Sigmoid colon (tissue), 7 donors: ENCODE data around the gene PRKAR2B. TPM values are rescaled to one million over a fixed set of nuclear protein-coding genes. Genes with fewer than 3 reads are reported as not detected.

Experiments used
- DNase-seq: peaks from one replicate; pipeline ENCODE4 v3.0.0-alpha.2; 2019
- H3K27ac ChIP-seq, 4 donors: fragments of 200-600 bp; sonication (generic); one replicate each; pipeline ENCODE4 v1.5.1; 2016 to 2019; ENCODE audit warnings: mild to moderate bottlenecking in 1 of 4
- H3K27me3 ChIP-seq, 3 donors: fragments of 200-600 bp; sonication (generic); one replicate each; pipeline ENCODE4 v1.5.1; 2019; ENCODE audit warnings: mild to moderate bottlenecking in 1 of 3
- H3K36me3 ChIP-seq, 4 donors: fragments of 200-600 bp; sonication (generic); one replicate each; pipeline ENCODE4 v1.5.1; 2016 to 2019
- H3K4me1 ChIP-seq, 4 donors: fragments of 200-600 bp; sonication (generic); one replicate each; pipeline ENCODE4 v1.5.1; 2017 to 2019
- H3K4me3 ChIP-seq, 4 donors: fragments of 200-600 bp; sonication (generic); one replicate each; pipeline ENCODE4 v1.5.1; 2017 to 2019; ENCODE audit warnings: mild to moderate bottlenecking in 2 of 4, moderate library complexity in 1 of 4
- H3K9me3 ChIP-seq, 4 donors: fragments of 200-600 bp in 3 of 4; sonication (generic) in 3 of 4; one replicate each; pipeline versions ENCODE4 v1.5.1 to v1.6.1; 2013 to 2019
- EP300 ChIP-seq, 4 donors: sonication (generic); formaldehyde crosslinking; IDR thresholded peaks; one replicate each; pipeline ENCODE4 v1.6.1; 2017; ENCODE audit warnings: antibody characterized with exemption in 4 of 4
- POLR2A ChIP-seq, 2 donors: fragments of 450-650 bp; IDR thresholded peaks; one replicate each; pipeline ENCODE4 v1.6.1; 2016; ENCODE audit warnings: antibody characterized with exemption in 2 of 2, mild to moderate bottlenecking in 2 of 2, moderate library complexity in 2 of 2
- POLR2AphosphoS5 ChIP-seq, 4 donors: sonication (generic); formaldehyde crosslinking; IDR thresholded peaks; one replicate each; pipeline ENCODE4 v1.6.1; 2017; ENCODE audit warnings: antibody characterized with exemption in 4 of 4
- WGBS, 2 donors: extraction: QIAGEN DNeasy Blood & Tissue Kit; methylation state at CpG; one replicate each; pipeline ENCODE4 v1.1.7; 2013; 5-methylcytosine and 5-hydroxymethylcytosine counted together
- intact Hi-C: fragments of 100-400 bp; cut with DNase I; formaldehyde crosslinking; loops from one replicate; pipeline ENCODE4 v1.15.1; 2023
- polyA plus RNA-seq, 3 donors: library from polyadenylated mRNA; stranded (reverse); fragments of 200-250 nt; gene quantifications; one replicate each; pipeline ENCODE4 v1.2.3, GENCODE V29; 2013
- total RNA-seq, 4 donors: library from RNA; depleted of rRNA; stranded (reverse); fragments of >200 nt; gene quantifications; one replicate each; pipeline ENCODE4 v1.1.0, GENCODE V29; 2016
- TF ChIP-seq, protein P1 (sequence below), 4 experiments: fragments of 450-650 bp in 3 of 4; fragments of 200-600 bp in 1 of 4; IDR thresholded peaks; one replicate each; pipeline ENCODE4 v1.5.1; 2016 to 2019; ENCODE audit warnings: antibody characterized with exemption in 4 of 4, mild to moderate bottlenecking in 3 of 4, moderate library complexity in 2 of 4
- donor health status: healthy with polysubstance abuse.
- donor health status: Bipolar disorder and iron deficiency.
- donor health status: healthy.

PRKAR2B gene
- total and polyA plus RNA-seq, 7 donors = 8.1 to 40.0 (median 20.2) TPM

DNA sequence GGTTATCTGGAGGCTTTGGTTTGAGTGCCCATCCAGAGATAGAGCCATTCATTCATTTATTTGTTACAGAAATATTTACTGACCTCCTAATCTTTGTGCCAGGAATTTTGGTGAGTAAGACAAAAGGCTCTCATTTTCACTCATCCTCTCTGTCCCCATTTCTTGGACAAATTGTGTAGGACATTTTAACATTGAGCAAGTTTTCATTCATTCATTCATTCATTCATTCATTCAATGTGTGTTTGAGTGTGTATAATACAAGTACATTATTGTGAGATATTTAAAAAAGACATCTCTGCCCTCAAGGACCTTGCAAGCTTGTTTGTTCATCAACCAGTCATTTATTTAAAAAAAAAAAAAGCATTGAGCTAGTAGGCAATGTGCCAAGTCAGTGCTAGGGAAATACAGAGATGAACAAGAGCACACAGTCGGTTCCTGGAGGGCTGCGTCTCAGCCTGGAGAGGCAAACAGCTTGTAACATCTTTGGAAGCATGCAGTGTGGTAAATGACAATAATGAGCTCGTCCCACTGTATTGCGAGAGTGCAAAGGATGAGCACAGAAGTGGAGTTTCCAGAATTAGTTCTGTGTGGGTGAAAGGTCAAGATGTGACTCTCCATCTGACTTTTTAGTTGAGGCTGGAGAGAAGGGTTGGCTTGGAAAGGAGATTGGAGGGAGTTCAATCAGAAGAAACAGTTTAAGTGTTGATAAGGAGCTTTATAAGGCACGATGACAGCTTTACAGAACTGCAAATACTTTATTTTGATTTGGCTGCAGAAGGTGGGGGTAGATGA is 73.8 kb downstream of the PRKAR2B start:
- no peak overlapping the region for H3K4me3 ChIP-seq
- intact Hi-C loops = no loop called here
- 67 to 70% methylated on average over 5 of the region's 5 CpGs for WGBS, 2 donors
- H3K4me1 ChIP-seq = peaks cover 0 to 11% (median 5%) of the 10 kb centered on the region in 4 donors
- TF ChIP-seq EP300 (IDR thresholded peaks at IDR 0.05) (no peak), POLR2A (IDR thresholded peaks at IDR 0.05) (no peak), POLR2AphosphoS5 (IDR thresholded peaks at IDR 0.05) (no peak)
- TF ChIP-seq, protein P1, sequence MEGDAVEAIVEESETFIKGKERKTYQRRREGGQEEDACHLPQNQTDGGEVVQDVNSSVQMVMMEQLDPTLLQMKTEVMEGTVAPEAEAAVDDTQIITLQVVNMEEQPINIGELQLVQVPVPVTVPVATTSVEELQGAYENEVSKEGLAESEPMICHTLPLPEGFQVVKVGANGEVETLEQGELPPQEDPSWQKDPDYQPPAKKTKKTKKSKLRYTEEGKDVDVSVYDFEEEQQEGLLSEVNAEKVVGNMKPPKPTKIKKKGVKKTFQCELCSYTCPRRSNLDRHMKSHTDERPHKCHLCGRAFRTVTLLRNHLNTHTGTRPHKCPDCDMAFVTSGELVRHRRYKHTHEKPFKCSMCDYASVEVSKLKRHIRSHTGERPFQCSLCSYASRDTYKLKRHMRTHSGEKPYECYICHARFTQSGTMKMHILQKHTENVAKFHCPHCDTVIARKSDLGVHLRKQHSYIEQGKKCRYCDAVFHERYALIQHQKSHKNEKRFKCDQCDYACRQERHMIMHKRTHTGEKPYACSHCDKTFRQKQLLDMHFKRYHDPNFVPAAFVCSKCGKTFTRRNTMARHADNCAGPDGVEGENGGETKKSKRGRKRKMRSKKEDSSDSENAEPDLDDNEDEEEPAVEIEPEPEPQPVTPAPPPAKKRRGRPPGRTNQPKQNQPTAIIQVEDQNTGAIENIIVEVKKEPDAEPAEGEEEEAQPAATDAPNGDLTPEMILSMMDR (IDR thresholded peaks at IDR 0.05) = no peak
- no peak overlapping the region for H3K27ac ChIP-seq
- H3K27me3 ChIP-seq = no peaks in the 10 kb centered on the region
- H3K9me3 ChIP-seq = no peaks in the 10 kb centered on the region
- DNase-seq = no peak
- no peaks in the 10 kb centered on the region for H3K36me3 ChIP-seq

DNA sequence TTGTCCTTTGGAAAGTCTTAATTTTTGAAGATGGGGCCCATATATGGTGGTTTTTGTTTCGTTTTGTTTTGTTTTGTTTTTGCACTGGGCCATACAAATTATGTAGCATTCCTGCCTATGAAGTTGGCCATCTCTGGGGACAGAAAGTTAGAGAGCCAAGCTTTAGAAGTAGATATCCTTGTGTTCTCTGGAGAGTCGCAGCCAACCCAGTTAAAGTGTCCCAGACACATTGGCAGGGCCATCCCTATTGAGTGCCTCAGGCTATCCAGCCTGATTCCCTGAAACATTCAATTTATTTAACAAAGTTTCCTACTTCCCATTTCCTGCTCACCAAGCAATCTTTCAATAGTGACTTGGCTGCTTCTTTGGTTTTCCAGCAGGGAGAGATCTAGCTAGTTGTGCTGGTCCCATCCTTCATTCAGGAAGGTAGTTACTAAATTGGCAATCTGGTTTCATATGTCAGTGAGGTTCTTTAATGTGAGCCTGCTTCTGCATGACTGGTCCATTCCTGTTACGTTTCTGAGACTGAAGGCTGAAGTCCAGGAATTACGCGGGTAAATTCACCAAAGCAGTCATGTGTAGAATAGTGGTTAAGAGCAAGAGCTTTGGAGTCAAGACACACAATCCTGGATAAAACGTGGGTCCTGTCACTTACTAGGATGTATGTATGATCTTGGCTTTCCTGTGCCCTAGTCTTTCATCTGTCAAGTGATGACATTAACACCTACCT is 75.0 kb downstream of the PRKAR2B start:
- intact Hi-C loops = no loop called here
- no peaks in the 10 kb centered on the region for H3K27me3 ChIP-seq
- no peak for DNase-seq
- no peaks in the 10 kb centered on the region for H3K9me3 ChIP-seq
- no peak overlapping the region for H3K27ac ChIP-seq
- 88 to 91% methylated on average over 6 of the region's 6 CpGs for WGBS, 2 donors
- H3K4me1 ChIP-seq = peaks cover 0 to 9% (median 3%) of the 10 kb centered on the region in 4 donors
- TF ChIP-seq, protein P1 (IDR thresholded peaks at IDR 0.05) = no peak
- TF ChIP-seq POLR2AphosphoS5 (IDR thresholded peaks at IDR 0.05) (no peak), POLR2A (IDR thresholded peaks at IDR 0.05) (no peak), EP300 (IDR thresholded peaks at IDR 0.05) (no peak)
- no peak overlapping the region for H3K4me3 ChIP-seq
- no peaks in the 10 kb centered on the region for H3K36me3 ChIP-seq

DNA sequence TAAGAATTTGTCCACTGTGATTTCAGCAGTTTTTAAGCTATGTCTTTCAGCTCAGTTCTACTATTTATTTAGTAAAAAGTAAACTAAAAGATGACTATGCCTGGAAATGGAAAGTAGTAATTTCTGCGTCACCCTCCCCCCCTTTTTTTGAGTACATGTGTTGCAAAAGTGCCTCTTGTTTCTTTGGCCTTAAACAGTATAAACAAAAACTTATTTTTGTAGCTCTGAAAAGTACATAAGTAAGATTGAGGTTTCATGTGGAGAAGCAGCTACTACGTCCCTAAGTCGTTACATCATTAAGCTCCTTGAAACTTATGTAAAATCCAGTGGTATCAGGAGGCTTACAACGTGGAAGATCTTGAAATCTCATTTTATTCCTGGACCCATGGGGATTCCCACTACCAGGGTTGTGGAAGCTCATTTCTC is 78.0 kb downstream of the PRKAR2B start:
- H3K27ac ChIP-seq = peak overlapping the region; percentile 16 to 55 (median 39)

DNA sequence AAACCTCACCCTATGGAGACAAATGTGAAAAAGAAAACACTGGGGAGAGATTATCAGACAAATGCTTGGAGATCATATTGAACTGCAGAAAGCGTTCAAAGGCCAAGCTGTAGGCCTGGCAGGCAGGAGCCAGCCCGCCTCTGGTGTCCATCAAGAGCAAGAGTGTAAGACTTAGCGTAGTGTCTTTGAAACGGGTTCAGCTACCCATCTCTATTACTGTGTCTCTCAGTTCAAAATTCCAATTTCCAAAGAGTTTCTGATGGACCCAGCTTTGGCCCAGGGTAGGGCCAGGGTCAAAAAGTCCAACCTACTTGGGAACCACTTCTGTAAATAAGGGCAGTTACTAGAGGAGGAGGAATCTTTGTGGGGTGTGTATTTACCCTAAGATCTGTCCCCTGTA is 78.9 kb downstream of the PRKAR2B start:
- Histone ChIP-seq H3K4me3 (no peak overlapping the region), H3K27ac (peak overlapping the region in 3 of 4 donors; percentile 30 to 55 (median 39)), H3K4me1 (peaks cover 0 to 6% (median 3%) of the 10 kb centered on the region in 4 donors), H3K36me3 (no peaks in the 10 kb centered on the region), H3K27me3 (no peaks in the 10 kb centered on the region), H3K9me3 (no peaks in the 10 kb centered on the region)
- WGBS, 2 donors = 95 to 96% methylated on average over 4 of the region's 4 CpGs
- no peak for DNase-seq
- intact Hi-C loops = no loop called here
- TF ChIP-seq POLR2A (IDR thresholded peaks at IDR 0.05) (no peak), EP300 (IDR thresholded peaks at IDR 0.05) (no peak), POLR2AphosphoS5 (IDR thresholded peaks at IDR 0.05) (no peak)
- TF ChIP-seq, protein P1 (IDR thresholded peaks at IDR 0.05) = no peak

More for the DNA sequence above, 78.0 kb downstream of the PRKAR2B start:
- no peaks in the 10 kb centered on the region for H3K9me3 ChIP-seq
- intact Hi-C loops = no loop called here
- H3K4me3 ChIP-seq = no peak overlapping the region
- H3K36me3 ChIP-seq = no peaks in the 10 kb centered on the region
- no peaks in the 10 kb centered on the region for H3K27me3 ChIP-seq
- DNase-seq = no peak
- WGBS, 2 donors = 39 to 47% methylated on average over 4 of the region's 4 CpGs
- TF ChIP-seq, protein P1 (IDR thresholded peaks at IDR 0.05) = no peak
- TF ChIP-seq POLR2AphosphoS5 (IDR thresholded peaks at IDR 0.05) (peak in 1 of 4 donors; percentile 13), EP300 (IDR thresholded peaks at IDR 0.05) (no peak), POLR2A (IDR thresholded peaks at IDR 0.05) (no peak)
- H3K4me1 ChIP-seq = peaks cover 0 to 9% (median 3%) of the 10 kb centered on the region in 4 donors
